Motor neuron (in vitro differentiated cells): ENCODE data around the gene TFAP2A. TPM values are rescaled to one million over a fixed set of nuclear protein-coding genes. Genes with fewer than 3 reads are reported as not detected.

Experiments used
- ATAC-seq, 8 experiments: fragments of 200-7000 bp; cut with Tn5 transposase; replicated peaks in 6 of 8; 2 replicates each; pipeline ENCODE4 v1.8.0; 2021; ENCODE audit warnings: mild to moderate bottlenecking in 8 of 8, moderate library complexity in 8 of 8
- H3K27ac ChIP-seq, 2 donors: fragments of 250-450 bp; sonication (Bioruptor Pico); 2 replicates each; pipeline ENCODE4 v1.9.0; 2021; ENCODE audit warnings: antibody characterized with exemption in 2 of 2, mild to moderate bottlenecking in 2 of 2, moderate library complexity in 1 of 2
- H3K4me1 ChIP-seq, 2 donors: fragments of 250-450 bp; sonication (Bioruptor Pico); replicated peaks in 1 of 2; 2 replicates each; pipeline ENCODE4 v1.6.1; 2021; ENCODE audit warnings: antibody characterized with exemption in 2 of 2, mild to moderate bottlenecking in 2 of 2, moderate library complexity in 1 of 2
- H3K4me3 ChIP-seq, 5 donors: fragments of 250-450 bp; sonication (Bioruptor Pico); 2 replicates each; pipeline ENCODE4 v1.9.0; 2021; ENCODE audit warnings: antibody characterized with exemption in 5 of 5, mild to moderate bottlenecking in 5 of 5, moderate library complexity in 4 of 5
- WGBS, 10 experiments: fragments of 450-650 bp; shearing (Covaris generic); methylation state at CpG; one replicate each; pipeline ENCODE4 v1.0.0; 2022; 5-methylcytosine and 5-hydroxymethylcytosine counted together
- in situ Hi-C, 9 experiments: fragments of 400-800 bp; cut with MboI; loops; one replicate each; pipeline ENCODE4 v1.15.0; 2021; ENCODE audit warnings: low sequenced_read_pairs in 9 of 9, low pct_unique_long_range_greater_than_20kb in 2 of 9; ENCODE audit not compliant: unreplicated experiment in 9 of 9
- total RNA-seq, 8 experiments: library from RNA; unstranded; fragments of 300-600 nt; gene quantifications; 2 replicates each; pipeline versions ENCODE4 v1.2.3 to v1.2.4, GENCODE V29; 2022

TFAP2A gene
- total RNA-seq, 8 experiments from 2014 or later: 0.05 to 7.9 (median 1.3) TPM

DNA sequence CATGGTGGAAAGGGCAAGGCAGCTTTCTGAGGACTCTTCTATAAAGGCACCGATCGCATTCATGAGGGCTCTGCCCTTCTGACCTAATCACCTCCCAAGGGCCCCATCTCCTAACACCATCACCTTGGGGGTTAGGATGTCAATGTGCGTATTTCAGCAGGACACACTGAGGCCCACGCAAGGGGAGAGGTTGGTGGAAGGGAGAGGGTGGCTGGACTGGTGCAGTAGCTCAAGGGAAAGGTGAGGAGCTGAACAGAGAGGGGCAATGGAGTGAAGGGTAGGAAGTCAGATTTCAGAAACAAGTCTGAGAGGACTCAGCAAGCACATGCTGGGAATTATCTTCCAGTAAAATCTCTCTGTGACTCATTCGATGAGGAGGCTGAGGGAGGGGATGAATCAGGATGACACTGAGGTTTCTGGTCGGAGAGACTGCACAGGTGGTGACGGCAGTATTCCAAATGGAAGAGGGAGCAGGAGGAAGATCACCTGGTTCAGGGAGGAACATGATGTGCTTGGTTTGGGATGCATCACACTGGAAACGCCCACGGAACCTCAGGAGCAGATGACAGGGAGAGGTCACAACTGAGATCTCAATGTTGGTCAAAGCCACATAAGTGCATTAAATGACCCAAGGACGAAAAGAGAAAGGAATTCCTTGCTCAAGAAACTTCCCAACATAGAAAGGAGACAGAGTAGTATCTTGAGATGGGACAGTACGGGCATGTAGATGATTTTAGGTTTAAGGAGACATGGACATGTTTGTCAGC, 67.1 kb downstream of the TFAP2A start:
- WGBS, 10 experiments: 20 to 100% (median 80%) methylated on average over 1 to 7 of the region's 11 CpGs; no CpG with 5 or more reads in 1 of the 10 experiments
- H3K4me3 ChIP-seq: no peak overlapping the region
- H3K4me1 ChIP-seq: no peaks in the 10 kb centered on the region

More for the DNA sequence above, 67.1 kb downstream of the TFAP2A start:
- ATAC-seq: peak in 2 of 8 experiments; percentile 28 to 79
- H3K27ac ChIP-seq: no peak overlapping the region
- in situ Hi-C loops: no loop called here

Other genes starting within 250 kb of the TFAP2A start
- gene GCNT2, start 106.3 kb upstream of the TFAP2A start, total RNA-seq: 10 to 100 TPM in 4 of 8 experiments, 1 to 10 TPM in 3, under 1 TPM in 1; 0.51 to 19.7 (median 8.0) TPM